Measurements from ENCODE around the gene EDARADD.

EDARADD gene

DNA sequence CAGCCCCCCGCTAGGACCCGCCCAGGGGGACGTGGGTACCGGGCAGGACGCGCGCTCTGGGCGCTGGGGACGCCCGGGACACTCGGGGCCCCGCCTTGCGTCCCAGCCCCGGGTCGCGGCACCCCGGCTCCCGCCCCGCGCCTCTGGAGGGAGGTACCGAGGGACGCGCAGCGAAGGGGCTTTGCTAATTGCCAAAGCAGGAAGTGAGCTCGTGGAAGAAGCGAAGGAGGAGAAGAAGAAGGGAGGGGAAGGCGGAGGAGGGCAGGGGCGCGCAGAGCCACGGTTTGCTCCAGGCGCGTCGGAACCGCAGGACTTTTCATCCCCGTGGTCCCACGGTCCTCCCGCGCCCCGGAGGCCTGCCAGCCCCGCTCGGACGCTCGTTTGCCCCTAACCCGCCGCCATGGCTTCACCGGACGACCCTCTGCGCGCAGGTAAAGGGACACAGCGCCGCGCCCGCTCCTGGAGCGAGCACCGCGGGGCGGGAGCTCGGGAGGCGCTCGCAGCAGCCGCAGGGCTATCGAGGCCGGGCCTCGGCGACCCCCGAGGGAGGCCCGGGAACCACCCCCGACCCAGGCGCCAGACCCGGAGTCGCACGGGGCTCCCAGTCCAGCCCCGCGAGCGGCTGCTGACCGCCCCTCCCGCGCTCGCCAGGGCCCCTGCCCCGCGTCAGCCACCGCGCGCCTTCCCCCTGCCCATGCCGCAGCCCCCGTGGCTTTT is 1.3 kb downstream of the EDARADD start:
- no peak for DNase-seq

- no peak for DNase-seq
Observed at GRCh38 chr1:236395947-236396664, 2.0 kb downstream of the EDARADD start.

DNA sequence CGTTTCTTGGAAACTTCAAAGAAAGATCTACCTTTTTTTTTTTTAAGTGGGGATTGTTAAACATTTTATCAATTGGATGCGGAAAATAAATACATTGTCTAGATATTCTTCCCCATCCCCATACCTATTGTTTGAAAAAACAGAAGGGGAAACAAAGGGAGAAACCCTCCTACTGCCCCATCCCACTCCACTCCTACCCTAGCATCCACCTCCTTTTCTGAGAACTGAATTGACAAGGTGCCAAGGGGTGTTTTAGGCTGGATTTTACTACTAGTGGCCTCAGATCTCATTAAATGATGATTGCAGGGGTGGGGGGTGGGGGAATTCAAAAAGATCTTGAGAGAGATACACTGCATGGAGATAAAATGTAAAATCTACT is 2.6 kb downstream of the EDARADD start:
- no peak for DNase-seq

- no peak for DNase-seq
Observed at GRCh38 chr1:236397173-236397759, 3.2 kb downstream of the EDARADD start.

DNA sequence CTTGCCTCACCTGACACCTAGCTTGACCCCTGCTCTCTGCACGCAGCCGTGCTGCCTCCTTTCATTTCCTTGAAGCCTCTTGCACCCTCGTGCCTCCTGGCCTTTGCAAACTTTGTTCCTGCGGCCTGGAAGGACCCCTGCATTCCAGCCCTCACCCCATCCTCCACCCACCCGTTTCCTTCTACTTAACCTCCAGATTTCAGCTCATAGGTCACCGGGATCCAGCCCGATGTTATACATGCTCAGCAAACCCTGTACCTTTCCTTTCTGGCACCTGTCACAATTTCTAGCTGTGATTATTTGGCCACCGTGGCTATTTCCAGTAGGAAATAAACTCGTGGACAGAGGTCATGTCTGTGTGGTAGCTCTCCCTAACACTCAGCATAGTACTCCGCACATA is 4.5 kb downstream of the EDARADD start:
- DNase-seq = no peak

GRCh38 chr1:236400061-236400603 is 6.0 kb downstream of the EDARADD start:
- no peak for DNase-seq

GRCh38 chr1:236401698-236402097 is 7.6 kb downstream of the EDARADD start:
- DNase-seq = no peak

DNA sequence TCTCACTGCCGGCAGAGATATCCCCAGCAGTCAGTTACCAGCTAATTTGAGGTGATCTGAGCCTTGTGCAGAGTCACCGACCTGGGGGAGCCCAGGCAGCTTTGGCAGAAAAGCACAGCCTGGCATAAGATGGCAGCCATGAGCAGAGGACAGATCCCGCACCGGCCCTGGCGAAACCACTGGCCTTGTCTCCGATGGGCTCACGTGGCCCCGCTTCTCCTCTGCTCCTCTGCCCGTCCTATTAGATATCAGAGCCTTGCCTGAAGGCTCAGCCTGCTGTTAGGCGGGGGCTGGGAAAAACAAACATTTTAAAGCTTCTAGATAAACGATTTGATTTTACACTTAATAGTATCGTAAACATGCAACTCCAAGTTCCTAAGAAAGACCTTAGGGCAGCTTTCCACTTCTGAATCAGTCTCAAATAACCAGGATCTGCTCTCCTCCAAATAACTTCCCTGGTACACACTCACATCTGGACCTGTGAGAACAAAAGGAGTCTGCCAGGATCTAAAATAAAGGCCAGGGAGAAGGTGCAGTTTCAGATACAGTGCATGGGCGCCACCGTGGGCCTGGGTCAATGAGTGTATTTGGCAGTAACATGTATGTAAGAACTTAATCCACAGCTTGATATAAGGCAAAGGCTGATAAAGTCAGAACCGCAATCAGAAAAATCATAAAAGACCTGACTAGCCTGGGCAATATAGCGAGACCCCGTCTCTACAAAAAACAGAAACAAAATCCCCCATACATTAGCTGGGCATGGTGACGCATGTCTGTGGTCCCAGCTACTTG is 10.0 kb downstream of the EDARADD start:
- DNase-seq = no peak

DNA sequence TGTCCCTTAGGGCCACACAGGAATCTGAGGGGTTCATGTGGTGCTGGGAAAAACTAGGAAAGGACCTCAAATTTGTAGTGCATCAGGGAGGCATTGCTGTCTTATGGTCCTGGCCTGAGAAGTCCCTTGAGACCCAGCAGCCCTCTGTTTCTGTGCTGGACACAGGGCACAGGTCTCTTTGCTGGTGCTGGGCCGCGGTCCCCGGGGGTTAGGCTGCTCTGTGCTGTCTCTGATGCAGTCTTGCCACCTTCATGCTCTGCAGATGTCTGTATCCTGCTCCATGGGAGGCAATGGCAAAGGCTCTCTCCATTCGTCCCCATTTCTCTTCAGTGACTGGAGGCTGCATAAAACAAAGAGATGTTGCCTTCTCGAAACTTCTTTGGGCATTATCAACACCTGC is 13.0 kb downstream of the EDARADD start:
- no peak for DNase-seq

DNA sequence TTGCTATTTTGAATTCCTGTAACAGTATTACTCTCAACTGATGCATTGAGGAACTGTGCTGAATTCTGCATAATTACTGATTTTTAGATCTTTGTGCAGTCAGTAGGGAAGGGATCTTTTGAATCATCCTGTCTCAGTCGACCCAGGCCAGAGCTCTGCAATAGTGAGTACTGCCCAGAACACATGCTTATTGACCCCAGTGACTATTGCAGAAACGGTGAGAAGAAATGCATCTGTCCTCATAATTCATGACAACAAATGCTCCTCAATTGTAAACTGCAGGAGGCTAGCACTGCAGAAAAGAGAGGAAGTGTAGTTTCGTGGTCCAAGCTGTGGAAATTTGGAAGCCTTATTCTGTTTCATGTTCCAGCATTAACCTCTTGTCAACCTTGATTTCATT is 19.6 kb downstream of the EDARADD start:
- DNase-seq = no peak

GRCh38 chr1:236416165-236416564 is 22.1 kb downstream of the EDARADD start:
- no peak for DNase-seq

- DNase-seq = no peak
Observed at GRCh38 chr1:236417336-236417735, 23.2 kb downstream of the EDARADD start.

GRCh38 chr1:236419502-236419901 is 25.4 kb downstream of the EDARADD start:
- DNase-seq = no peak

- DNase-seq = no peak
Observed at GRCh38 chr1:236421022-236421421, 26.9 kb downstream of the EDARADD start.

DNA sequence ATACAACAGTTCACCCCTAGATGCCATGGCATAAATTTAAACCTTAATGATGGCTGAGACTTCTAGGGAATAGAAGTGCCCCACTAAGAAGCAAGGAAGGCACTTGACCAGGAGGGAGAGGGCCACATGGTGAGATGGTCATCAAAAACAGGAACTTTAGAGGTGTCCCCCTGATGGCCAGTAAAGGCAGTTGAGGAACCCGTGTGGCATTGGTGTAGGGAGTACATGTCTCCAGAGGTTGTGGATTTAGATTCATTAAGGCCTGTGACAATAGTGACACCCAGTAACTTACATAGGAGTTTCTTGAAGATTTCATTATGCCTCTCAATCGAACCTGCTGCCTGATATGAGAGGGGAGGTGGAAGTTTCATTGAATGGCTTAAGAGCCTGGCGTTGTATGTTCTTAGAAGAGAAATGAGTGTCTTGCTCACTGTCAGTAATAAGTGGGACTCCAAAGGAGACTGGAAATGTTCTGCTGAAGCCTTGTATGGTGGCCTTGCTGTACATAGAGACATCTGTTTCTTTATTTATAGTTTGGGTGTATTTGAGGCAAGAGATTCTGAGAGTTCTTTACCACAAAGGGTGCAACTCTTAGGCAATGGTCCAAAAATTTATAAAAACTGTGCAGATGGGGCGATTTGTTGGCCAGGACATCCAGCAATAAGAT is 27.9 kb downstream of the EDARADD start:
- DNase-seq = no peak

DNA sequence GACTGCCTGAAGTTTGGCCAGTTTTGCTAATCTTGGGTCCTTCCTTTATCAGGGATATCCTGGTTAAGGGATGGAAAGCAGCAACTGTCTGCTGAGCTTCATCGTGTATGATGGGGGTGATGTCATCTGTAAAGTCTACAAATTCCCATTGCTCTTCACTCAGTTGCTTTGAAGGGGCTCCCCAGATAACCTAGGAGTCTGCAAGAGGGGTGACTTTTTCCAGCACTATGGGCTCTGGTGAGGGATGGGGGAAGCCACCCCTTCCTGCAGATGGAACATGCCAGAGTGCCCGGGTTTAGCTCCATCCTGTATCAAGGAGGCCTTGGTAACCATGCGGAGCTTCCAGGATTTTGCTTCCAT is 28.4 kb downstream of the EDARADD start:
- no peak for DNase-seq

GRCh38 chr1:236425031-236425663 is 31.1 kb downstream of the EDARADD start:
- DNase-seq = peak; percentile 8 to 11

DNA sequence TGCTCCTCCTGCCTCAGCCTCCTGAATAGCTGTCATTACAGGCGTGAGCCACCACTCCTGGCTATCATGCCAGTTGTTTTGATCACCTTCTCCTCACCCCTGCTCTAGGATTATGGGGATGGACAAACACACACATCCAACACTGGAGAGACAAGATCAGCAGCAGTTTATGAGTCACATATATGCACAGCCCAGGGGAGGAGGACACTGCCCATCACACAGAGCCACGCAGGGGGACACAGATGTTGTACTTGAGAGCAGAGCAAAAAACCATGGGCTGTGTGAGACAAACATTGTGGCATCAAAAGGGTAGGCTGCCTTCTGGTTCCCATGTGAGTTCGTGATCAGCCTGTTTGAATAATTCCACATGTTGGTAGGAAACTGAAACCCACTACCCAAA is 32.1 kb downstream of the EDARADD start:
- no peak for DNase-seq

DNA sequence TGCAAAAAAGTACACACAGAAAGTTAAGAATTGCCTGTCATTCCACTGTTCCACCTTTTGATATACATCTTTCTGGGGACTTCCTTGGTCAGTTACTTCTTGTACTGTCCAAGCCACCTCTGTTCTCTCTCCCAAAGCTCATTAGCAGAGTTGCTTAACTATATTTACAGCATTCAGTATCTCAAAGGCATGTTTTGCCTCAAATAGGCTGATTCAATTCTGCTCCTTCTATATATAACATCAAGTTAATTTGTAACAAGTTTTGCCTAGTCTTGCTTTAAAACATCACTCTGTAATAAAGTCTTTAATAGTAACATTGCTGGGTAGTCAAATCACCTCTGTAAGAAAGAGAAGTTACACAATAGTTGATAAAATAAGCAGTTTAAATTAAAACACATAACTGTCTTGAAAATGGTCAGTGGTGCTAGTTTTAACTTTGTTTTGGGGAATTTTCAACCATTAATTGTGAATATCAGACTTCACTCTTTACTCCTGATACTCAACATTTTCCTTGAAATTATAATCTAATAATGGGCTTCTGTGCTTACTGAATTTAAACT is 35.7 kb downstream of the EDARADD start:
- no peak for DNase-seq

GRCh38 chr1:236433819-236434315 is 39.8 kb downstream of the EDARADD start:
- no peak for DNase-seq

- DNase-seq = no peak
Observed at GRCh38 chr1:236438614-236439013, 44.5 kb downstream of the EDARADD start.

GRCh38 chr1:236440373-236440772 is 46.3 kb downstream of the EDARADD start:
- no peak for DNase-seq

Measured in inflammatory macrophage treated with lipopolysaccharide for 1 hour (primary cell).